Right ventricle myocardium superior (tissue), 1 donor: ENCODE measurements around the gene C3orf62. TPM values are rescaled to one million over a fixed set of nuclear protein-coding genes. Genes with fewer than 3 reads are reported as not detected.
"Not testable (repeated sequence)": the region's sequence is repeated elsewhere in the genome, so short reads cannot be mapped to it uniquely, and the experiment has no call there.

ENCODE experiments used
- ATAC-seq: fragments of 200-7000 bp; cut with Tn5 transposase; one replicate; pipeline ENCODE4 v1.9.1; 2020; ENCODE audit warnings: mild to moderate bottlenecking; ENCODE audit not compliant: poor library complexity
- DNase-seq: peaks from one replicate; pipeline ENCODE4 v3.0.0-alpha.2; 2020
- intact Hi-C: fragments of 100-400 bp; cut with DNase I; formaldehyde crosslinking; loops from one replicate; pipeline ENCODE4 v1.11.2; 2022
- total RNA-seq: library from RNA; stranded (reverse); fragmentation: NEBNext Ultra II Directional; extraction: Animal tissue kit (Norgen Biotek cat#: 25700); gene quantifications from one replicate; pipeline ENCODE4 v1.2.1, GENCODE V29; 2021
- donor health status: DM: no; HTN: yes; CAD: no; lungs with severe emphysema.

Gene C3orf62
- total RNA-seq, 1 donor from 2014 or later, result 2.6 TPM

GRCh38 chr3:49273825-49274532 is 3.1 kb downstream of the C3orf62 start:
- DNase-seq (no peak), ATAC-seq (no peak)
- intact Hi-C loops, result no loop called here

- intact Hi-C loops, result no loop called here
Measured at GRCh38 chr3:49271047-49271446, 6.0 kb downstream of the C3orf62 start.

GRCh38 chr3:49270156-49270500 is 6.9 kb downstream of the C3orf62 start:
- DNase-seq, result peak; percentile 3
- intact Hi-C loops, result no loop called here

More at GRCh38 chr3:49271047-49271446, 6.0 kb downstream of the C3orf62 start:
- DNase-seq (peak; percentile 8), ATAC-seq (no peak)

GRCh38 chr3:49269443-49270155 is 7.4 kb downstream of the C3orf62 start:
- DNase-seq (peak; percentile 12), ATAC-seq (no peak)
- intact Hi-C loops, result no loop called here

More at GRCh38 chr3:49270156-49270500, 6.9 kb downstream of the C3orf62 start:
- no peak for ATAC-seq

GRCh38 chr3:49266410-49267095 is 10.5 kb downstream of the C3orf62 start:
- DNase-seq (peak; percentile 29), ATAC-seq (peak; percentile 32)
- intact Hi-C loops, result no loop called here

GRCh38 chr3:49265661-49266386 is 11.2 kb downstream of the C3orf62 start:
- peak; percentile 26 for DNase-seq
- peak; percentile 35 for ATAC-seq

GRCh38 chr3:49263159-49263889 is 13.7 kb downstream of the C3orf62 start:
- DNase-seq (peak; percentile 20), ATAC-seq (peak; percentile 33)
- intact Hi-C loops, result no loop called here

More at GRCh38 chr3:49265661-49266386, 11.2 kb downstream of the C3orf62 start:
- intact Hi-C loops, result no loop called here

- peak; percentile 17 for DNase-seq
- no peak for ATAC-seq
- intact Hi-C loops, result no loop called here
Measured at GRCh38 chr3:49260806-49261324, 16.2 kb downstream of the C3orf62 start.

- intact Hi-C loops, result no loop called here
- ATAC-seq (no peak), DNase-seq (peak; percentile 4)
Measured at GRCh38 chr3:49257187-49257586, 19.8 kb downstream of the C3orf62 start.

- peak; percentile 17 for DNase-seq
- ATAC-seq, result no peak
- intact Hi-C loops, result no loop called here
Measured at GRCh38 chr3:49255718-49256511, 21.1 kb downstream of the C3orf62 start.

- no peak for ATAC-seq
- peak; percentile 2 for DNase-seq
- intact Hi-C loops, result no loop called here
Measured at GRCh38 chr3:49255112-49255511, 21.9 kb downstream of the C3orf62 start.

GRCh38 chr3:49253512-49253911 is 23.5 kb downstream of the C3orf62 start:
- intact Hi-C loops, result no loop called here
- DNase-seq (no peak), ATAC-seq (no peak)

GRCh38 chr3:49248840-49249227 is 28.2 kb downstream of the C3orf62 start:
- intact Hi-C loops, result no loop called here
- ATAC-seq, result peak; percentile 93
- no peak for DNase-seq

- ATAC-seq, result no peak
- peak; percentile 3 for DNase-seq
- intact Hi-C loops, result no loop called here
Measured at GRCh38 chr3:49244581-49245205, 32.3 kb downstream of the C3orf62 start.

- ATAC-seq, intact Hi-C loops: not testable (repeated sequence)
Measured at GRCh38 chr3:49240091-49240490, 36.9 kb downstream of the C3orf62 start.

GRCh38 chr3:49238274-49239127 is 38.5 kb downstream of the C3orf62 start:
- intact Hi-C loops, result no loop called here
- no peak for DNase-seq
- ATAC-seq, result peak; percentile 90

More at GRCh38 chr3:49240091-49240490, 36.9 kb downstream of the C3orf62 start:
- DNase-seq, result not testable (repeated sequence)
